ENCODE results near the gene CYP11A1.

The CYP11A1 gene

DNA sequence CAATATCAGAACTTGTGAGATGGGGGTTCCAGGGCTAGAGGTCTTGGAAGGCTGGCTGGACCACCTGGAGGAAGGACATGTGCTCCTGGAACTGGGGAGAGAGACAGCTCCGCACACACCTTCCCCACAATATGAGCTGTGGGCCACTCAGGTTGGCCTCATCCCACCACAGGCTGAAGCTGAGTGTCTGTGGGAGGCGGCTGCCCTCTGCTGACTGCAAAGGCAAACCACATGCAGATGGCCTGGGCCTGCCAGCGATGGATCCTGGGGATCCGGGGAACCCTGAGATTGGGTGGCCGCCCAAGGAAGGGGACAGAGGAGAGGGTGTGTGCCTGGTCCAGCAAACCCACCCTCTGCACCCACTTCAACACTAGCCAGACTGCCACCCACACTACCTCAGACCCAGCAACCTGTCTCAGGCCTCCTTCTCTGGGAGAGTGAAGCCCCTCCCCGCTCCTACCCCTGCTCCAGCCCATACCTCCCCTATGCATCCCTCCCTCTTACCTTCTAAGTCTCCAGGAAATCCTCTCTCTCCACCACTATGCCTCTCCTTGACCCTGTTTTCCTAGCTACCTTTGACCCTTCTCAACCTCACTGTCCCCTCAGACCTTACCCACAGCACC is 44.8 kb downstream of the CYP11A1 start:
- DNase-seq (ENCODE audit: extremely low read depth, low read depth) = no peak
- no peak overlapping the region for H3K4me3 ChIP-seq (replicated peaks; ENCODE audit: low read depth, low read length)
- TF ChIP-seq, protein P1, sequence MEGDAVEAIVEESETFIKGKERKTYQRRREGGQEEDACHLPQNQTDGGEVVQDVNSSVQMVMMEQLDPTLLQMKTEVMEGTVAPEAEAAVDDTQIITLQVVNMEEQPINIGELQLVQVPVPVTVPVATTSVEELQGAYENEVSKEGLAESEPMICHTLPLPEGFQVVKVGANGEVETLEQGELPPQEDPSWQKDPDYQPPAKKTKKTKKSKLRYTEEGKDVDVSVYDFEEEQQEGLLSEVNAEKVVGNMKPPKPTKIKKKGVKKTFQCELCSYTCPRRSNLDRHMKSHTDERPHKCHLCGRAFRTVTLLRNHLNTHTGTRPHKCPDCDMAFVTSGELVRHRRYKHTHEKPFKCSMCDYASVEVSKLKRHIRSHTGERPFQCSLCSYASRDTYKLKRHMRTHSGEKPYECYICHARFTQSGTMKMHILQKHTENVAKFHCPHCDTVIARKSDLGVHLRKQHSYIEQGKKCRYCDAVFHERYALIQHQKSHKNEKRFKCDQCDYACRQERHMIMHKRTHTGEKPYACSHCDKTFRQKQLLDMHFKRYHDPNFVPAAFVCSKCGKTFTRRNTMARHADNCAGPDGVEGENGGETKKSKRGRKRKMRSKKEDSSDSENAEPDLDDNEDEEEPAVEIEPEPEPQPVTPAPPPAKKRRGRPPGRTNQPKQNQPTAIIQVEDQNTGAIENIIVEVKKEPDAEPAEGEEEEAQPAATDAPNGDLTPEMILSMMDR (IDR thresholded peaks at IDR 0.05; ENCODE audit: low read depth, low read length, missing control alignments) = peak; percentile 84

DNA sequence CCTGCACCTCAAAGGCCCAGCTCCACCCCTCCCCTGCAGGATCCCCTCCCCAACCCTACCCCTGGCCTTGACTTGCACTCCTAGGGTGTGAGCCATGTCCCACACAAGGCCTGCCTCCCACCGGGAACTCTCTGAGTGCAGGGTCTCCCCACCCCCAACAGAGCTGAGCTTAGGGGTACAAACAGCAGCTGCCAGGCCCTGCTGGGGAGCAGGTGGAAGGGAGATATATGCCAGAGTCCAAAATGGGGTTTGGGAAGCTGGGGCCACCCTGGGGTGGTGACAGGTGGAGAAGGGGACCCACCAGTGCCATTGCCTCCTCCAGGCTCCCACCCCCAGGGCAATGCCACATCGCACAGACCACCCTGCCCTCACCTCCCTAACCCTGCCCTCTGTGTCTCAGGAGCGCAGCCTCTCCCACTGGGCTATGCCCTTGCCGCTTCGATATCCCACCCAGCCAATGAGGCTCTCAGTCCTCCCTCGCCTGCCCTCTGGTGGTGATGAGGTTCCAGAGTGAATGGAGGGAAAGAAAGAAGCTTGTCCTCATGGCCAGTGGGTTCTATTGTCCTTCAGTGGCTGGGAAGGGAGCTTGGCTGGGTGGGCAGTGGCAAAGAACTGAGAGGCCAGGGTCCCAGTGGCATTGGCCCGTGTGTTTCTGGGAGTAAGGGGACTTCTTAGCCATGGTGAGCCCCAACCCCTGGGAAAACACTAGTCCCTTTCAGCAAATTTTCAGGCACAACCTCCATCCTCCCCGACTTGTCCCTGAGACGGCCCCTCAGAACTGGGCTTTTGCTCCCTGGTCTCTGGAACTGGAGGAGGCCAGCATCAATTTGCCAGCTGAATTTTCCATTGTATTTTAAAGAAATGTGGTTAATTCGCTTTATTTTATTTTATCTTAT is 46.8 kb downstream of the CYP11A1 start:
- TF ChIP-seq, protein P1 (IDR thresholded peaks at IDR 0.05; ENCODE audit: low read depth, low read length, missing control alignments) = peak; percentile 77
- DNase-seq (ENCODE audit: extremely low read depth, low read depth) = no peak

DNA sequence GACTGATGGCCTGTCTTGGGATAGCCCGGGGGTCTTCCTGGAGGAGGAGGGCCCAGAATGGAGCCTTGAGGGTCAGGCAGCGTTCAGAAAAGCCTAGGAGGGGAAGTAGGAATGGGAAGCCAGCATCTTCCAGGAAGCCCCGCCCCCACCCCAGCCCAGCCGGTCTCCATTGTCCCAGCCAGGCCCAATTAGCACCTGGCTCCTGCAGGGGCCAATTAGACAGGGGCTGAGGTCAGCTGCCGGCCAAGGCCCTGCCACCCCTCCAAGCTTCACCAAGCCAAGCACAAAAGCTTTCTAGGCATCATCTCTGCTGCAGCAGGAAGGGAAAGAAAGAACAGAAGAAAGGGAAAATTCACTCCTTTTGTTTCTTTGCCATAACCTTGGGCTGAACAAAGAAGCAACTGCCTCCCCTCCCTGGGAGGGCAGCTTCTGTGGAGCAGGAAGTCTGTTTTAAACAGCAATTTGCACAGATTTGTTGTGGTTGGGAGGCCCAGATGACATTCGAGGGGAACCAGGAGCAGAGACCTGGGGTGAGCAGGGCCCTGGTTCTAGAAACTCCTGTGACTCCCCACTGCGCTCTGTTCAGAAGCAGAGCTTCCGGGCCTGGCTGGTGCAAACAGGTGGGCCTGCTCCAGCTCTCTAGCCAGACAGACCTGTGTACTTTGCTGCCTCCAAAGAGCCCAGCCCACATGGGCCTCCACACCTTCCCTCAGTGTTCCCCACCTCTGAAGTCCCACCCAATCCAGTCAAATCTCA is 47.7 kb downstream of the CYP11A1 start:
- TF ChIP-seq, protein P1 (IDR thresholded peaks at IDR 0.05; ENCODE audit: low read depth, low read length, missing control alignments) = no peak
- no peak overlapping the region for H3K4me3 ChIP-seq (replicated peaks; ENCODE audit: low read depth, low read length)
- DNase-seq (ENCODE audit: extremely low read depth, low read depth) = no peak

More for the DNA sequence above, 46.8 kb downstream of the CYP11A1 start:
- no peak overlapping the region for H3K4me3 ChIP-seq (replicated peaks; ENCODE audit: low read depth, low read length)

DNA sequence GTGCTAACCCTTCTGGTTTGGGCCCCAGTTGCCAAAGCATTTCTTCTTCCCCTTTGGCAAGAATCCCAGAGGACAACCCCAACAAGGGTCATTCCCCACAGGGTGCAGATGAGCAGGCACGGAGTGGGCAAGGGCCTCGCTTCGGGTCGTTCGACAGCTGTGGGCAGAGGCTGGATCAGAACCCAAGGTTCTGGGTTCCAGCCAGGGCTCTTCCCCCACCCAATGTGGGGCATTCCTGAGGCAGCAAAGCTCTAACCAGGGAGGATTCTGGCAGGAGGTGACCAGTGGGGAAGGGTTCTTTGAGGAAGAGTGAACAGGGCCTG is 48.3 kb downstream of the CYP11A1 start:
- no peak overlapping the region for H3K4me3 ChIP-seq (replicated peaks; ENCODE audit: low read depth, low read length)
- TF ChIP-seq, protein P1 (IDR thresholded peaks at IDR 0.05; ENCODE audit: low read depth, low read length, missing control alignments) = no peak
- no peak for DNase-seq (ENCODE audit: extremely low read depth, low read depth)

DNA sequence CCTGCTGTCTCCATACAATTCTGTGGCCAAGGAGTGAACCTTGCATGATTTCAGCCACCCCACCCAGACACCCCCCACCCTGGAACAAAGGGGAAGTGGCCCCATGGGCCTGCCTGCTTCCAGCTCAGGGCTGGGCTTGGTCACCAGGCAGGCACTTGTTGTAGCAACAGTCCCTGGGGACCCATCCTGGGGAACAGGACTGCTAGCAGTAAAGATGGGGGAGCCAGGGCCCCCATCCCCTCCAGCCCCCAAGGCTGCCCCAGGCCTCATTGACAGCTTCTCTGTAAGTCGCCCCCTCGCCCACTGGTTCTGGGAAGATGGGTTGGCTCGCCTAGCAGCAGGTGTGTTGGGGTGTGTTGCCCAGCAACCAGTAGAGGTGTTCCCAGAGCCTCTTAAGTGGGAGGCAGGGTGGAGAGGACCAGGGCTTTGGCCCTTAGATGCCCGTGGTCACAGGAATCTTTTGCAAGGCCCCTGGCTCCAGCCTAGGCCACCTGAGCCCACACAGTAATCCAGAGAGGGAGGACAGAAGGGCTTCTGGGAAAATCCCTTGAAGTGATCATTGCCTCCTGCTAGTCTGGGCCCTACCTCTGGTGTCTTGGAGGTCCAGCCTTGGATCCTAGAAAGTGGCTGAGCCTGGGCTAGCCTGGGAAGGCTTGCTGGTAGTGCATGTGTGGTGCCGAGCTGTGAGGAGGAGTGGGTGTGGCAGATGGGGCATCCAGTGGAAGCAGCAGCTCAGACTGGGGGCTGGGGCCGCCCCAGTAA is 48.9 kb downstream of the CYP11A1 start:
- DNase-seq (ENCODE audit: extremely low read depth, low read depth) = no peak
- TF ChIP-seq, protein P1 (IDR thresholded peaks at IDR 0.05; ENCODE audit: low read depth, low read length, missing control alignments) = no peak
- H3K4me3 ChIP-seq (replicated peaks; ENCODE audit: low read depth, low read length) = no peak overlapping the region

DNA sequence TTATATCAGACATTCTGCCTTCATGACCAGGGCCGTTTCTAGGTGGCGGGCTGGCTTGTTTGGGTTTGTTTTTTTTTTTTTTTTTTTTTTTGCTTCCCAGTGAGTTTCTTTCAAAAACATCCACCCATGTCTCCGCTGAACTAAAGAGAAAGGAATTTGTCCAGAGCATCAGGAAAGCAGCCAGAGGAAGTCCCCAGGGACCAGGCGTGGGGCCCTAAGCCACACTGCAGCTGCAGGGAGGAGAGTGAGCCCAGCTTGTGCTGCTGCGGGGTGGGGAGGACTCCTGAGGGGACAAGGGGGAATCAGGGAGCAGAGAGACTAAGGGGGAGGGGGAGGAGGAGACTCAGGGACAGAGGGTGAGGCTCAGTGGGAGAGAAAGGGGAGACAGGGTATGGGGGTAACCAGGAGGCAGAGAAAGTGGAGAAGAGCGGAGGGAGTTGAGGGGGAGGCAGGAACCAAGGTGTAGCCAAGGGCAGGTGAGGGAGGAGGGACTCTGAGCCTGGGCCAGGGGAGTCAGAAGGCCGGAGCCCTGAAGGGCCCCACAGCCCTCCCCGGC is 49.5 kb downstream of the CYP11A1 start:
- DNase-seq (ENCODE audit: extremely low read depth, low read depth) = peak; percentile 25
- H3K4me3 ChIP-seq (replicated peaks; ENCODE audit: low read depth, low read length) = no peak overlapping the region
- TF ChIP-seq, protein P1 (IDR thresholded peaks at IDR 0.05; ENCODE audit: low read depth, low read length, missing control alignments) = no peak

Measured in HFF-Myc (cell line).